ENCODE results near the gene LTBP1.

The LTBP1 gene

GRCh38 chr2:32991091-32991845, 44.5 kb downstream of the LTBP1 start:
- no peak for TF ChIP-seq EGR1 (IDR thresholded peaks at IDR 0.05)
- TF ChIP-seq RAD21 (IDR thresholded peaks at IDR 0.05; ENCODE audit: low read depth): no peak
- no peak for TF ChIP-seq FOXM1 (IDR thresholded peaks at IDR 0.05; ENCODE audit: borderline replicate concordance, low read depth)
- TF ChIP-seq CREB1 (IDR thresholded peaks at IDR 0.05; ENCODE audit: low read depth): no peak
- no peak for TF ChIP-seq TCF12 (IDR thresholded peaks at IDR 0.05; ENCODE audit: low read depth)

- no peak for TF ChIP-seq CEBPB (IDR thresholded peaks at IDR 0.05)
- no peak for TF ChIP-seq TAF1 (IDR thresholded peaks at IDR 0.05; ENCODE audit: low read depth)
- no peak for TF ChIP-seq FOXM1 (IDR thresholded peaks at IDR 0.05; ENCODE audit: borderline replicate concordance, low read depth)
- TF ChIP-seq EGR1 (IDR thresholded peaks at IDR 0.05): no peak
- TF ChIP-seq MAX (IDR thresholded peaks at IDR 0.05): no peak
- TF ChIP-seq RAD21 (IDR thresholded peaks at IDR 0.05; ENCODE audit: low read depth): no peak
- TF ChIP-seq ZBTB7A (IDR thresholded peaks at IDR 0.05; ENCODE audit: low read depth): no peak
- no peak for TF ChIP-seq YY1 (IDR thresholded peaks at IDR 0.05; ENCODE audit: low read depth)
- TF ChIP-seq TEAD4 (IDR thresholded peaks at IDR 0.05): no peak
- TF ChIP-seq, protein P1, sequence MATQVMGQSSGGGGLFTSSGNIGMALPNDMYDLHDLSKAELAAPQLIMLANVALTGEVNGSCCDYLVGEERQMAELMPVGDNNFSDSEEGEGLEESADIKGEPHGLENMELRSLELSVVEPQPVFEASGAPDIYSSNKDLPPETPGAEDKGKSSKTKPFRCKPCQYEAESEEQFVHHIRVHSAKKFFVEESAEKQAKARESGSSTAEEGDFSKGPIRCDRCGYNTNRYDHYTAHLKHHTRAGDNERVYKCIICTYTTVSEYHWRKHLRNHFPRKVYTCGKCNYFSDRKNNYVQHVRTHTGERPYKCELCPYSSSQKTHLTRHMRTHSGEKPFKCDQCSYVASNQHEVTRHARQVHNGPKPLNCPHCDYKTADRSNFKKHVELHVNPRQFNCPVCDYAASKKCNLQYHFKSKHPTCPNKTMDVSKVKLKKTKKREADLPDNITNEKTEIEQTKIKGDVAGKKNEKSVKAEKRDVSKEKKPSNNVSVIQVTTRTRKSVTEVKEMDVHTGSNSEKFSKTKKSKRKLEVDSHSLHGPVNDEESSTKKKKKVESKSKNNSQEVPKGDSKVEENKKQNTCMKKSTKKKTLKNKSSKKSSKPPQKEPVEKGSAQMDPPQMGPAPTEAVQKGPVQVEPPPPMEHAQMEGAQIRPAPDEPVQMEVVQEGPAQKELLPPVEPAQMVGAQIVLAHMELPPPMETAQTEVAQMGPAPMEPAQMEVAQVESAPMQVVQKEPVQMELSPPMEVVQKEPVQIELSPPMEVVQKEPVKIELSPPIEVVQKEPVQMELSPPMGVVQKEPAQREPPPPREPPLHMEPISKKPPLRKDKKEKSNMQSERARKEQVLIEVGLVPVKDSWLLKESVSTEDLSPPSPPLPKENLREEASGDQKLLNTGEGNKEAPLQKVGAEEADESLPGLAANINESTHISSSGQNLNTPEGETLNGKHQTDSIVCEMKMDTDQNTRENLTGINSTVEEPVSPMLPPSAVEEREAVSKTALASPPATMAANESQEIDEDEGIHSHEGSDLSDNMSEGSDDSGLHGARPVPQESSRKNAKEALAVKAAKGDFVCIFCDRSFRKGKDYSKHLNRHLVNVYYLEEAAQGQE (IDR thresholded peaks at IDR 0.05; ENCODE audit: low read depth): no peak
- no peak for TF ChIP-seq NFIC (IDR thresholded peaks at IDR 0.05)
- no peak for TF ChIP-seq EP300 (IDR thresholded peaks at IDR 0.05; ENCODE audit: borderline replicate concordance)
- no peak for TF ChIP-seq TCF12 (IDR thresholded peaks at IDR 0.05; ENCODE audit: low read depth)
- no peak for TF ChIP-seq CREB1 (IDR thresholded peaks at IDR 0.05; ENCODE audit: low read depth)
- no peak for TF ChIP-seq USF1 (IDR thresholded peaks at IDR 0.05)
These were observed 46.3 kb downstream of the LTBP1 start for GRCh38 chr2:32993005-32993539.

DNA sequence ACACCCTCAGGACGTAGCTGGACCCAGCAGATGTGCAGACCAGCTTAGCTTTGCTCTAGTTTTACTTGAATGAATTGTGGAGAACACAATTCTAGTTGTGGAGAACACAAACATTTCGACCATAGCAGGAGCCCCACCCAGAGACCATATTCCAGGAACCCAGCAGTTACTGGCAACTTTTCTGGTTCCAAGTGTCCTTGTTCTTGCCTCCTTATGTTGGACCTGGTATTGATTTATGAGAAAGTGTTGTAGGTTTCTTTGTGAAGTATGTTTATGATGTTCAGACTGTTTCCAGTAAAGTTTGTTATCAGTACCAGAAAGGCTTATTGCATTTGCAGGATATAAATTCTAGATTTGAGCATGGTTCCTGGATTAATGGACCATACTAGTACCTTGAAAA, 51.0 kb downstream of the LTBP1 start:
- TF ChIP-seq MAX (IDR thresholded peaks at IDR 0.05): no peak
- no peak for TF ChIP-seq FOXM1 (IDR thresholded peaks at IDR 0.05; ENCODE audit: borderline replicate concordance, low read depth)
- TF ChIP-seq EP300 (IDR thresholded peaks at IDR 0.05; ENCODE audit: borderline replicate concordance): no peak
- TF ChIP-seq YY1 (IDR thresholded peaks at IDR 0.05; ENCODE audit: low read depth): no peak
- no peak for TF ChIP-seq TEAD4 (IDR thresholded peaks at IDR 0.05)
- TF ChIP-seq ZBTB7A (IDR thresholded peaks at IDR 0.05; ENCODE audit: low read depth): no peak
- TF ChIP-seq CREB1 (IDR thresholded peaks at IDR 0.05; ENCODE audit: low read depth): no peak
- TF ChIP-seq NFIC (IDR thresholded peaks at IDR 0.05): no peak
- TF ChIP-seq TAF1 (IDR thresholded peaks at IDR 0.05; ENCODE audit: low read depth): no peak
- TF ChIP-seq USF1 (IDR thresholded peaks at IDR 0.05): no peak
- TF ChIP-seq EGR1 (IDR thresholded peaks at IDR 0.05): no peak
- no peak for TF ChIP-seq TCF12 (IDR thresholded peaks at IDR 0.05; ENCODE audit: low read depth)
- TF ChIP-seq, protein P1 (IDR thresholded peaks at IDR 0.05; ENCODE audit: low read depth): no peak
- TF ChIP-seq RAD21 (IDR thresholded peaks at IDR 0.05; ENCODE audit: low read depth): no peak
- no peak for TF ChIP-seq CEBPB (IDR thresholded peaks at IDR 0.05)

DNA sequence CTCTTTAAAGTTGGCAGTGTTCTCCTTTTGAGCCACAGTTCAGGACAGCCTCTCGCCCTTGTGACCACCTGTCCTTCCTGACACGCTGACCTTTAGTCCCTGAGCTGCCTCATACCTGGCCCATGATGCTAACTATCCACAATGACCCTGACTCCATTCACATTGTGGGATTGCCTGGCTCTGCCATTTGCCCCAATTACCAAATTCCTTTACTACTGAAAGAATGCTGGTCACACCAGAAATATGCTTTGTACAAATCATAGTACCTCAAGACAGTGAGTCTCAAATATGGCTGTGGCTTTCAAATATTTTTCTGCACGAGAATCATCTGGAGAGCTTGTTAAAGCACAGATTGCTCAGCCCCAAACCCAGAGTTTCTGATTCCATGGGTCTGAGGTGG, 54.2 kb downstream of the LTBP1 start:
- no peak for TF ChIP-seq CEBPB (IDR thresholded peaks at IDR 0.05)

- no peak for TF ChIP-seq EP300 (IDR thresholded peaks at IDR 0.05; ENCODE audit: borderline replicate concordance)
These were observed 55.1 kb downstream of the LTBP1 start for GRCh38 chr2:33001823-33002222.

GRCh38 chr2:33002863-33003262, 56.1 kb downstream of the LTBP1 start:
- TF ChIP-seq MAX (IDR thresholded peaks at IDR 0.05) (no peak), NFIC (IDR thresholded peaks at IDR 0.05) (no peak), EGR1 (IDR thresholded peaks at IDR 0.05) (no peak), YY1 (IDR thresholded peaks at IDR 0.05; ENCODE audit: low read depth) (no peak), ZBTB7A (IDR thresholded peaks at IDR 0.05; ENCODE audit: low read depth) (no peak), TCF12 (IDR thresholded peaks at IDR 0.05; ENCODE audit: low read depth) (no peak), TAF1 (IDR thresholded peaks at IDR 0.05; ENCODE audit: low read depth) (no peak), CEBPB (IDR thresholded peaks at IDR 0.05) (no peak)

Data from Ishikawa (cell line).